Spinal cord (tissue), 10 donors: ENCODE data around the gene PPARG. TPM values are rescaled to one million over a fixed set of nuclear protein-coding genes. Genes with fewer than 3 reads are reported as not detected.

Experiments used
- DNase-seq, 6 donors: peaks; one replicate each; pipeline versions ENCODE4 v3.0.0 to v3.0.0-alpha.2; 2013 to 2015; ENCODE audit warnings: low spot score in 6 of 6, low read depth in 4 of 6
- H3K27ac ChIP-seq: one replicate; pipeline ENCODE4 v1.5.1; 2013; ENCODE audit warnings: low read depth, low read length, control low read depth
- H3K27me3 ChIP-seq: one replicate; pipeline ENCODE4 v1.6.1; 2013; ENCODE audit warnings: low read length; ENCODE audit not compliant: control insufficient read depth, insufficient read depth
- H3K36me3 ChIP-seq: one replicate; pipeline ENCODE4 v1.6.1; 2013; ENCODE audit warnings: low read length; ENCODE audit not compliant: control insufficient read depth, insufficient read depth
- H3K4me1 ChIP-seq: one replicate; pipeline ENCODE4 v1.6.1; 2013; ENCODE audit warnings: low read length; ENCODE audit not compliant: control insufficient read depth, insufficient read depth
- H3K4me3 ChIP-seq: one replicate; pipeline ENCODE4 v1.5.1; 2013; ENCODE audit warnings: low read depth, low read length, control low read depth
- H3K9me3 ChIP-seq: one replicate; pipeline ENCODE4 v1.6.1; 2013; ENCODE audit warnings: low read length; ENCODE audit not compliant: control insufficient read depth, insufficient read depth
- whole genome bisulfite sequencing: methylation state at CpG from one replicate; pipeline ENCODE4 v1.1.5; 2013; ENCODE audit warnings: missing lambda C conversion rate; ENCODE audit not compliant: insufficient coverage; 5-methylcytosine and 5-hydroxymethylcytosine counted together
- long read RNA-seq, 4 donors: transcript quantifications; one replicate each; lab custom pipeline, GENCODE V29; 2026
- polyA plus RNA-seq, 2 donors: library from polyadenylated mRNA; unstranded; fragments of 120-200 nt; gene quantifications; one replicate each; pipeline ENCODE4 v1.2.1, GENCODE V29; 2013; ENCODE audit not compliant: insufficient read length in 2 of 2
- total RNA-seq, 2 donors: library from RNA; depleted of rRNA in 1 of 2; stranded (reverse); fragments of 120-200 nt in 1 of 2; fragments of >200 nt in 1 of 2; gene quantifications; one replicate each; pipeline versions ENCODE4 v1.2.3 to v1.2.4, GENCODE V29; 2013 to 2014
- donor health status: healthy.

PPARG gene
- total RNA-seq, result 1 to 10 TPM; 3.9 to 7.1 TPM
- polyA plus RNA-seq, result 1 to 10 TPM; 3.0 to 3.7 TPM
- long read RNA-seq, donor 1, partial matches to known transcripts, result 0 of 2 reads
- long read RNA-seq, donor 1, other reads (novel, unspliced or antisense), result 0 of 2 reads
- long read RNA-seq, donor 2, result 0 reads
- long read RNA-seq, donor 3, result 0 reads
- long read RNA-seq, donor 4, partial matches to known transcripts, result 0 of 1 reads
- long read RNA-seq, donor 4, other reads (novel, unspliced or antisense), result 0 of 1 reads

- Histone ChIP-seq H3K4me3 (peak within 1 kb of the TSS; percentile 4), H3K9me3 (no peaks in the 10 kb centered on the region), H3K27ac (no peak within 1 kb of the TSS), H3K27me3 (peaks cover 29% of the 10 kb centered on the region), H3K4me1 (no peaks in the 10 kb centered on the region), H3K36me3 (no peaks in the 10 kb centered on the region)
- under 1% methylated on average over 87 of the region's 87 CpGs for WGBS
- DNase-seq, result peak in 2 of 6 donors; percentile 28 to 39
These were observed at the start of gene PPARG for GRCh38 chr3:12288182-12289129. PPARG (plus strand) TSS chr3:12289070; CDS start chr3:12379712, 90,642 bp downstream.

- no peak for DNase-seq
- WGBS, result 63% methylated on average over 4 of the region's 5 CpGs
- Histone ChIP-seq H3K36me3 (no peaks in the 10 kb centered on the region), H3K4me1 (no peaks in the 10 kb centered on the region), H3K27me3 (no peaks in the 10 kb centered on the region), H3K4me3 (no peak overlapping the region), H3K9me3 (peaks cover 2% of the 10 kb centered on the region), H3K27ac (no peak overlapping the region)
These were observed 49.6 kb upstream of the PPARG start for GRCh38 chr3:12239301-12239700.

GRCh38 chr3:12242772-12243171 lies 46.1 kb upstream of the PPARG start:
- 97% methylated on average over 2 of the region's 2 CpGs for WGBS
- H3K36me3 ChIP-seq, result no peaks in the 10 kb centered on the region
- no peak overlapping the region for H3K4me3 ChIP-seq
- H3K27ac ChIP-seq, result no peak overlapping the region
- H3K9me3 ChIP-seq, result peaks cover 2% of the 10 kb centered on the region
- DNase-seq, result no peak
- no peaks in the 10 kb centered on the region for H3K4me1 ChIP-seq
- no peaks in the 10 kb centered on the region for H3K27me3 ChIP-seq

GRCh38 chr3:12246497-12247163 lies 42.2 kb upstream of the PPARG start:
- 35% methylated on average over 2 of the region's 6 CpGs for WGBS
- no peaks in the 10 kb centered on the region for H3K27me3 ChIP-seq
- no peak for DNase-seq
- H3K27ac ChIP-seq, result no peak overlapping the region
- no peaks in the 10 kb centered on the region for H3K36me3 ChIP-seq
- H3K4me1 ChIP-seq, result no peaks in the 10 kb centered on the region
- peaks cover 4% of the 10 kb centered on the region for H3K9me3 ChIP-seq
- no peak overlapping the region for H3K4me3 ChIP-seq

GRCh38 chr3:12247411-12247810 lies 41.5 kb upstream of the PPARG start:
- H3K9me3 ChIP-seq, result peaks cover 3% of the 10 kb centered on the region
- DNase-seq, result no peak
- no CpG with 5 or more reads among the region's 4 CpGs for WGBS
- H3K4me1 ChIP-seq, result no peaks in the 10 kb centered on the region
- H3K27me3 ChIP-seq, result no peaks in the 10 kb centered on the region
- H3K27ac ChIP-seq, result no peak overlapping the region
- H3K36me3 ChIP-seq, result no peaks in the 10 kb centered on the region
- no peak overlapping the region for H3K4me3 ChIP-seq

GRCh38 chr3:12249519-12249918 lies 39.4 kb upstream of the PPARG start:
- Histone ChIP-seq H3K27me3 (no peaks in the 10 kb centered on the region), H3K36me3 (no peaks in the 10 kb centered on the region), H3K27ac (no peak overlapping the region), H3K4me1 (no peaks in the 10 kb centered on the region), H3K4me3 (no peak overlapping the region), H3K9me3 (peaks cover 3% of the 10 kb centered on the region)
- DNase-seq, result no peak
- WGBS, result no CpG with 5 or more reads among the region's 2 CpGs

GRCh38 chr3:12252889-12253288 lies 36.0 kb upstream of the PPARG start:
- H3K4me1 ChIP-seq, result no peaks in the 10 kb centered on the region
- WGBS, result 98% methylated on average over 4 of the region's 5 CpGs
- H3K27me3 ChIP-seq, result no peaks in the 10 kb centered on the region
- H3K9me3 ChIP-seq, result peaks cover 3% of the 10 kb centered on the region
- no peaks in the 10 kb centered on the region for H3K36me3 ChIP-seq
- no peak overlapping the region for H3K4me3 ChIP-seq
- DNase-seq, result no peak
- H3K27ac ChIP-seq, result no peak overlapping the region

GRCh38 chr3:12253516-12254343 lies 35.1 kb upstream of the PPARG start:
- peak in 1 of 6 donors; percentile 5 for DNase-seq
- peaks cover 3% of the 10 kb centered on the region for H3K9me3 ChIP-seq
- 75% methylated on average over 4 of the region's 10 CpGs for WGBS
- H3K4me1 ChIP-seq, result no peaks in the 10 kb centered on the region
- H3K27me3 ChIP-seq, result no peaks in the 10 kb centered on the region
- no peak overlapping the region for H3K4me3 ChIP-seq
- H3K36me3 ChIP-seq, result no peaks in the 10 kb centered on the region
- H3K27ac ChIP-seq, result no peak overlapping the region

GRCh38 chr3:12255393-12255792 lies 33.5 kb upstream of the PPARG start:
- no peaks in the 10 kb centered on the region for H3K27me3 ChIP-seq
- H3K9me3 ChIP-seq, result no peaks in the 10 kb centered on the region
- H3K36me3 ChIP-seq, result no peaks in the 10 kb centered on the region
- no CpG with 5 or more reads among the region's 2 CpGs for WGBS
- H3K27ac ChIP-seq, result no peak overlapping the region
- no peak for DNase-seq
- no peak overlapping the region for H3K4me3 ChIP-seq
- H3K4me1 ChIP-seq, result no peaks in the 10 kb centered on the region
